ENCODE measurements around the gene KANSL1. TPM values are rescaled to one million over a fixed set of nuclear protein-coding genes. Genes with fewer than 3 reads are reported as not detected.
A peak's percentile ranks its signal among the peaks of the same experiment; 100 is the strongest.

Gene KANSL1
- total RNA-seq, 1 experiment from 2014 or later = 67.1 TPM

DNA sequence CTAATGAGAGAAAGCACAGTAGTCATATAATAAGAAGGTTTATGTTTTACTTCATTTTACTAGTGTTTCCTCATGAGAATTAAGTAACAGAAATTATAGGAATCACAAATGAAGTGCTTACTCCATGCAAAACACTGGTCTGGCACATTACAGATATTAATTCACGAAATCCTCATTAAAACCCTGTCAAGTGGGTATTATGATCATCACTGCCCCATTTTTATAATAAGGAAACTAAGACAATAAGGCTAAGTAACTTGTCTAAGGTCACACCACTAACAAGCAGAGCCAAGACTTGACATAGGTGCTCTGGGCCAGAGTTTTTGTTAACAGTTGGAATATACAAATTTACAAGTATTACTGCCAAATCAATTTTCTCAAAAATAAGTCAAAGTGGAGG is 83.0 kb downstream of the KANSL1 start:
- POLR2A ChIA-PET = interaction anchor here (0.6 to 1.9 kb wide), 5 partner anchors 9 to 83 kb away, joined by 3 to 7 read pairs (median 3); partner anchors contain the start of gene KANSL1
- no peak for DNase-seq (ENCODE audit: unreplicated experiment)
- no peak overlapping the region for H3K4me3 Mint-ChIP-seq (ENCODE audit: unreplicated experiment)
- intact Hi-C loops (cut with micrococcal nuclease) = no loop called here
- peaks cover 7% of the 10 kb centered on the region for H3K36me3 Mint-ChIP-seq (ENCODE audit: insufficient read depth, unreplicated experiment)
- peaks cover 27% of the 10 kb centered on the region for H3K4me1 Mint-ChIP-seq (ENCODE audit: insufficient read depth, unreplicated experiment)
- CTCF ChIA-PET = no interaction called here
- no peak for TF ChIP-seq CTCF (IDR thresholded peaks at IDR 0.05; ENCODE audit: unreplicated experiment)
- H3K27ac Mint-ChIP-seq (ENCODE audit: low read depth, unreplicated experiment) = no peak overlapping the region
- H3K27me3 Mint-ChIP-seq (ENCODE audit: insufficient read depth, unreplicated experiment) = no peaks in the 10 kb centered on the region
- BruUV-seq (replicated peaks) = no TSS peak
- no peaks in the 10 kb centered on the region for H3K9me3 Mint-ChIP-seq (ENCODE audit: unreplicated experiment)

GRCh38 chr17:46109603-46110189 is 83.5 kb downstream of the KANSL1 start:
- CTCF ChIA-PET = no interaction called here
- DNase-seq (ENCODE audit: unreplicated experiment) = no peak
- POLR2A ChIA-PET = interaction anchor here (0.6 to 1.9 kb wide), 7 partner anchors 8 to 84 kb away, joined by 3 to 7 read pairs (median 3); partner anchors contain the start of gene KANSL1
- H3K27ac Mint-ChIP-seq (ENCODE audit: low read depth, unreplicated experiment) = no peak overlapping the region
- BruUV-seq (replicated peaks) = no TSS peak
- no peaks in the 10 kb centered on the region for H3K27me3 Mint-ChIP-seq (ENCODE audit: insufficient read depth, unreplicated experiment)
- intact Hi-C loops (cut with micrococcal nuclease) = no loop called here
- no peaks in the 10 kb centered on the region for H3K9me3 Mint-ChIP-seq (ENCODE audit: unreplicated experiment)
- peaks cover 7% of the 10 kb centered on the region for H3K36me3 Mint-ChIP-seq (ENCODE audit: insufficient read depth, unreplicated experiment)
- H3K4me1 Mint-ChIP-seq (ENCODE audit: insufficient read depth, unreplicated experiment) = peaks cover 27% of the 10 kb centered on the region
- H3K4me3 Mint-ChIP-seq (ENCODE audit: unreplicated experiment) = no peak overlapping the region
- no peak for TF ChIP-seq CTCF (IDR thresholded peaks at IDR 0.05; ENCODE audit: unreplicated experiment)

- no peak for TF ChIP-seq CTCF (IDR thresholded peaks at IDR 0.05; ENCODE audit: unreplicated experiment)
- peak; percentile 18 for DNase-seq (ENCODE audit: unreplicated experiment)
- Mint-ChIP-seq H3K4me3 (ENCODE audit: unreplicated experiment) (no peak overlapping the region), H3K36me3 (ENCODE audit: insufficient read depth, unreplicated experiment) (peaks cover 7% of the 10 kb centered on the region), H3K4me1 (ENCODE audit: insufficient read depth, unreplicated experiment) (peaks cover 33% of the 10 kb centered on the region), H3K27me3 (ENCODE audit: insufficient read depth, unreplicated experiment) (no peaks in the 10 kb centered on the region), H3K9me3 (ENCODE audit: unreplicated experiment) (no peaks in the 10 kb centered on the region), H3K27ac (ENCODE audit: low read depth, unreplicated experiment) (no peak overlapping the region)
- no TSS peak for BruUV-seq (replicated peaks)
- CTCF ChIA-PET = interaction anchor here (0.8 kb wide), 1 partner anchor 65 kb away, joined by 3 read pairs; no protein-coding TSS in a partner anchor
- POLR2A ChIA-PET = interaction anchor here (0.6 to 1.7 kb wide), 5 partner anchors 14 to 85 kb away, joined by 3 to 4 read pairs (median 3); partner anchors contain the start of gene KANSL1
- intact Hi-C loops (cut with micrococcal nuclease) = no loop called here
These were observed 84.6 kb downstream of the KANSL1 start for GRCh38 chr17:46108550-46109110.

DNA sequence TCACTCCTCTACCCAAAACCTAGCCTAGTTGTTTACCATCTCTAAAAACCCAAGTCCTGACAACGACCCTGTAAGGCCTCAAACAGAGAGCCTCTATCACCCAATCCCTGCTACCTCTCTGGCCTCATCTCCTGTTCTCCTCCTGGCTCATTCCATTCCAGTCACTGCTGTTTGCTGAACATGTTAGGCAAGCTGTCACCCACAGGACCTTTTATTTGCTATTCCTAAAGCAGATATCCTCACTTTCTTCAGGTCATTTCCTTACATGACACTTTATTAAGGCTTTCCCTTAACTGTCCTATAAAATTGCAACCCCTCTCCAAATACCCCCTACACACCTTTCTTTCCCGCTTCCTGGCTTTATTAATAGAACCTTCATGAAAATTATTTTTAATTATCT is 85.1 kb downstream of the KANSL1 start:
- no TSS peak for BruUV-seq (replicated peaks)
- no peak overlapping the region for H3K4me3 Mint-ChIP-seq (ENCODE audit: unreplicated experiment)
- H3K9me3 Mint-ChIP-seq (ENCODE audit: unreplicated experiment) = no peaks in the 10 kb centered on the region
- intact Hi-C loops (cut with micrococcal nuclease) = no loop called here
- TF ChIP-seq CTCF (IDR thresholded peaks at IDR 0.05; ENCODE audit: unreplicated experiment) = no peak
- POLR2A ChIA-PET = interaction anchor here (1.3 kb wide), 1 partner anchor 26 kb away, joined by 3 read pairs; no protein-coding TSS in a partner anchor
- peaks cover 38% of the 10 kb centered on the region for H3K4me1 Mint-ChIP-seq (ENCODE audit: insufficient read depth, unreplicated experiment)
- DNase-seq (ENCODE audit: unreplicated experiment) = no peak
- CTCF ChIA-PET = no interaction called here
- H3K36me3 Mint-ChIP-seq (ENCODE audit: insufficient read depth, unreplicated experiment) = peaks cover 7% of the 10 kb centered on the region
- H3K27me3 Mint-ChIP-seq (ENCODE audit: insufficient read depth, unreplicated experiment) = no peaks in the 10 kb centered on the region
- no peak overlapping the region for H3K27ac Mint-ChIP-seq (ENCODE audit: low read depth, unreplicated experiment)
